Heart right ventricle (tissue), 16 donors: Measurements from ENCODE around the gene OR5H14. TPM values are rescaled to one million over a fixed set of nuclear protein-coding genes. Genes with fewer than 3 reads are reported as not detected.
A peak's percentile ranks its signal among the peaks of the same experiment; 100 is the strongest.
"Not testable (repeated sequence)": the region's sequence is repeated elsewhere in the genome, so short reads cannot be mapped to it uniquely, and the experiment has no call there.

Source experiments
- ATAC-seq, 8 donors: fragments of 200-7000 bp; cut with Tn5 transposase; one replicate each; pipeline ENCODE4 v1.9.1; 2020; ENCODE audit warnings: mild to moderate bottlenecking in 8 of 8, moderate library complexity in 8 of 8, moderate number of reproducible peaks in 1 of 8
- DNase-seq, 2 donors: peaks; one replicate each; pipeline ENCODE4 v3.0.0-alpha.2; 2020
- H3K27ac ChIP-seq, 10 donors: fragments of 200-600 bp; sonication (generic) in 2 of 10; one replicate each; pipeline versions ENCODE4 v1.5.0 to v1.8.0; 2020 to 2022; ENCODE audit warnings: mild to moderate bottlenecking in 3 of 10
- H3K27me3 ChIP-seq, 7 donors: fragments of 200-600 bp; one replicate each; pipeline ENCODE4 v1.8.0; 2021 to 2022; ENCODE audit warnings: mild to moderate bottlenecking in 2 of 7
- H3K36me3 ChIP-seq, 9 donors: fragments of 200-600 bp; sonication (generic) in 1 of 9; one replicate each; pipeline versions ENCODE4 v1.5.0 to v1.8.0; 2020 to 2022; ENCODE audit warnings: mild to moderate bottlenecking in 2 of 9
- H3K4me1 ChIP-seq, 9 donors: fragments of 200-600 bp; sonication (generic) in 1 of 9; one replicate each; pipeline versions ENCODE4 v1.5.0 to v1.8.0; 2020 to 2022; ENCODE audit warnings: mild to moderate bottlenecking in 4 of 9
- H3K4me3 ChIP-seq, 10 donors: fragments of 200-600 bp; sonication (generic) in 2 of 10; one replicate each; pipeline versions ENCODE4 v1.5.0 to v1.8.0; 2020 to 2022; ENCODE audit warnings: mild to moderate bottlenecking in 7 of 10, moderate library complexity in 2 of 10
- H3K9me3 ChIP-seq, 11 donors: fragments of 200-600 bp in 10 of 11; sonication (generic) in 2 of 11; one replicate each; pipeline versions ENCODE4 v1.5.0 to v1.8.0; 2013 to 2022; ENCODE audit warnings: mild to moderate bottlenecking in 2 of 11, control low read depth in 1 of 11, moderate library complexity in 1 of 11
- CTCF ChIP-seq, 9 donors: fragments of 200-600 bp; sonication (generic) in 2 of 9; IDR thresholded peaks; one replicate each; pipeline versions ENCODE4 v1.5.0 to v1.8.0; 2021 to 2022; ENCODE audit warnings: antibody characterized with exemption in 9 of 9, mild to moderate bottlenecking in 5 of 9, moderate library complexity in 1 of 9
- WGBS, 2 donors: extraction: QIAGEN DNeasy Blood & Tissue Kit; methylation state at CpG; one replicate each; pipeline ENCODE4 v1.1.7; 2013; ENCODE audit warnings: inconsistent platforms in 1 of 2; 5-methylcytosine and 5-hydroxymethylcytosine counted together
- intact Hi-C, 10 donors: fragments of 100-400 bp; cut with DNase I; formaldehyde crosslinking; loops; one replicate each; pipeline versions ENCODE4 v1.11.1 to v1.14.2; 2022
- polyA plus RNA-seq, 2 donors: library from polyadenylated mRNA; stranded (reverse); fragments of 200-250 nt; gene quantifications; one replicate each; pipeline ENCODE4 v1.2.3, GENCODE V29; 2013
- total RNA-seq, 10 donors: library from RNA; stranded (reverse); fragmentation: NEBNext Ultra II Directional in 3 of 10; extraction: Animal tissue kit (Norgen Biotek cat#: 25700) in 3 of 10; gene quantifications; one replicate each; pipeline versions ENCODE4 v1.2.1 to v1.2.4, GENCODE V29; 2021 to 2023
- donor health status: Arrhythmogenic right ventricular cardiomyopathy.
- donor health status: ischemic (EF 13 %, LVEDD 7.1; RV severe dilation, severe dysfunction).
- donor health status: healthy with polysubstance abuse.
- donor health status: DM: no; HTN: yes; CAD: no.
- donor health status: DM: no; HTN: no; CAD: no.
- donor health status: ischemic (EF 25% LVEDD 6.9; RV normal size, moderate dysfunction).
- donor health status: ischemic (EF 25% LVEDD 5.7; RV mildly dilated, moderate dysfunction).
- donor health status: healthy.
- donor health status: DM: yes; HTN: yes; CAD: no.
- donor health status: Ischemic cardiomyopathy.
- donor health status: ischemic (EF 35%, LVEDD 5.7; RV mildly dilated, moderate dysfunction).
- donor health status: nonischemic (EF 11% LVEDD 7.7; RV severe dilation, severe dysfunction).
- donor health status: DM: yes; HTN: yes; CAD: no.
- donor health status: PGD.
- donor health status: ischemic (EF 29% LVEDD 5.4; RV normal size, mild dysfunction).
- donor health status: nonischemic (EF 23%, LVEDD 6.1; RV moderate dilation, normal function).

Gene OR5H14
- total and polyA plus RNA-seq, 12 donors: not detected

GRCh38 chr3:98180319-98180890 is 33.1 kb downstream of the OR5H14 start:
- intact Hi-C loops: no loop called here
- no peak for TF ChIP-seq CTCF (IDR thresholded peaks at IDR 0.05)
- Histone ChIP-seq H3K9me3 (peaks cover 0 to 10% (median 0%) of the 10 kb centered on the region in 11 donors), H3K4me1 (no peaks in the 10 kb centered on the region), H3K27ac (no peak overlapping the region), H3K27me3 (no peaks in the 10 kb centered on the region), H3K4me3 (no peak overlapping the region), H3K36me3 (no peaks in the 10 kb centered on the region)
- 80 to 89% methylated on average over 3 of the region's 3 CpGs for WGBS, 2 donors
- DNase-seq (no peak), ATAC-seq (no peak)

GRCh38 chr3:98182196-98182595 is 34.9 kb downstream of the OR5H14 start:
- DNase-seq (no peak), ATAC-seq (no peak)
- Histone ChIP-seq H3K9me3 (no peaks in the 10 kb centered on the region), H3K27me3 (no peaks in the 10 kb centered on the region), H3K4me3 (no peak overlapping the region), H3K27ac (no peak overlapping the region), H3K36me3 (no peaks in the 10 kb centered on the region), H3K4me1 (no peaks in the 10 kb centered on the region)
- intact Hi-C loops: loop anchor here in 1 of 10 donors (2.0 kb wide), 1 partner anchor 41 kb away; no protein-coding TSS in a partner anchor
- TF ChIP-seq CTCF (IDR thresholded peaks at IDR 0.05): no peak

- Histone ChIP-seq H3K36me3 (no peaks in the 10 kb centered on the region), H3K4me3 (no peak overlapping the region), H3K4me1 (peaks cover 0 to 4% (median 0%) of the 10 kb centered on the region in 9 donors), H3K9me3 (no peaks in the 10 kb centered on the region), H3K27ac (no peak overlapping the region), H3K27me3 (no peaks in the 10 kb centered on the region)
- ATAC-seq: peak in 1 of 8 donors; percentile 39
- peak in 1 of 9 donors; percentile 17 for TF ChIP-seq CTCF (IDR thresholded peaks at IDR 0.05)
- intact Hi-C loops: no loop called here
- no peak for DNase-seq
These were observed 37.9 kb downstream of the OR5H14 start for GRCh38 chr3:98185180-98185579.

GRCh38 chr3:98188545-98188944 is 41.3 kb downstream of the OR5H14 start:
- Histone ChIP-seq H3K27me3 (no peaks in the 10 kb centered on the region), H3K36me3 (no peaks in the 10 kb centered on the region), H3K27ac (no peak overlapping the region), H3K4me1 (peaks cover 0 to 4% (median 0%) of the 10 kb centered on the region in 9 donors), H3K9me3 (no peaks in the 10 kb centered on the region), H3K4me3 (no peak overlapping the region)
- intact Hi-C loops: no loop called here
- ATAC-seq (peak in 1 of 8 donors; percentile 49), DNase-seq (no peak)
- peak in 4 of 9 donors; percentile 8 to 34 (median 12) for TF ChIP-seq CTCF (IDR thresholded peaks at IDR 0.05)
- 44 to 45% methylated on average over 3 of the region's 3 CpGs for WGBS, 2 donors

- H3K27ac ChIP-seq, intact Hi-C loops, H3K36me3 ChIP-seq, H3K9me3 ChIP-seq, H3K27me3 ChIP-seq, ATAC-seq, H3K4me3 ChIP-seq, DNase-seq, H3K4me1 ChIP-seq: not testable (repeated sequence)
These were observed 43.6 kb downstream of the OR5H14 start for GRCh38 chr3:98190911-98191310.

GRCh38 chr3:98196293-98196692 is 49.0 kb downstream of the OR5H14 start:
- H3K9me3 ChIP-seq, H3K4me3 ChIP-seq, H3K36me3 ChIP-seq, H3K4me1 ChIP-seq, H3K27me3 ChIP-seq, H3K27ac ChIP-seq, ATAC-seq, intact Hi-C loops, DNase-seq: not testable (repeated sequence)
- WGBS, 2 donors: 71 to 79% methylated on average over 2 of the region's 2 CpGs
